ENCODE results near the gene ZNF90.
A peak's percentile ranks its signal among the peaks of the same experiment; 100 is the strongest.

DNA sequence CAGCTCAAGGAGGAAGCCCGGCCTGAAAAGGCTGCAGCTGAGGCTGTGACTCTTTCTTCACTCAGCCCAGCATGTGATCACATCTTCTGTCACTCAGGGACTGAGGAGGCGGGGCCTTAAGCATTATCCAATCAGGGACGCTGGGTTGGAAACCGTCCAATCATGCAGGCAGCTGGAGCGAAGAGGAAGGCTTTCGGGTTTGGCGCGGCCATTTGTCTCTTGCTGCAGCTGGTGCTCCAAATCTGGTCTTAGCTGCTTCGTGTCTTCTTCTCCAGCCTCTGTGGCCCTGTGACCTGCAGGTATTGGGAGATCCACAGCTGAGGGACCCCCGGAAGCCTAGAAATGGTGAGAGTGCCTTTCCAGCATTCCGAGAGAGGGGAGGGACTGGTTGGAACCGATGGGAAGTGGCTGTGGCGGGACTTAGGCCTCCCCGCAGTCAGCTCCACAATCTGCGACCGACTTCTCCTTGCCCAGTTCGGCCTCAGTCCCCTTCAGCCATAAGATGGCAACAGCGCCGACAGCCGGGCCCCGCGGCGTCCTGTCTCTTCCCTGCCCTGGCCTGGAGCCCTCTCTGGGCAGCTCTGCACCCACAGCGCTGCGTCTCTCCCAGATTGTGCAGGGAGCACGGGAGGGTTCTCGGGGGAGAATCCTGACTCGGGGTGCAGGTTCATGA lies at the start of gene ZNF90:
- peak in 1 of 4 donors; percentile 22 for TF ChIP-seq POLR2A (IDR thresholded peaks at IDR 0.05)
- TF ChIP-seq, protein P1, sequence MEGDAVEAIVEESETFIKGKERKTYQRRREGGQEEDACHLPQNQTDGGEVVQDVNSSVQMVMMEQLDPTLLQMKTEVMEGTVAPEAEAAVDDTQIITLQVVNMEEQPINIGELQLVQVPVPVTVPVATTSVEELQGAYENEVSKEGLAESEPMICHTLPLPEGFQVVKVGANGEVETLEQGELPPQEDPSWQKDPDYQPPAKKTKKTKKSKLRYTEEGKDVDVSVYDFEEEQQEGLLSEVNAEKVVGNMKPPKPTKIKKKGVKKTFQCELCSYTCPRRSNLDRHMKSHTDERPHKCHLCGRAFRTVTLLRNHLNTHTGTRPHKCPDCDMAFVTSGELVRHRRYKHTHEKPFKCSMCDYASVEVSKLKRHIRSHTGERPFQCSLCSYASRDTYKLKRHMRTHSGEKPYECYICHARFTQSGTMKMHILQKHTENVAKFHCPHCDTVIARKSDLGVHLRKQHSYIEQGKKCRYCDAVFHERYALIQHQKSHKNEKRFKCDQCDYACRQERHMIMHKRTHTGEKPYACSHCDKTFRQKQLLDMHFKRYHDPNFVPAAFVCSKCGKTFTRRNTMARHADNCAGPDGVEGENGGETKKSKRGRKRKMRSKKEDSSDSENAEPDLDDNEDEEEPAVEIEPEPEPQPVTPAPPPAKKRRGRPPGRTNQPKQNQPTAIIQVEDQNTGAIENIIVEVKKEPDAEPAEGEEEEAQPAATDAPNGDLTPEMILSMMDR (IDR thresholded peaks at IDR 0.05) = no peak
- peak; percentile 34 to 65 for TF ChIP-seq POLR2AphosphoS5 (IDR thresholded peaks at IDR 0.05)
- TF ChIP-seq EP300 (IDR thresholded peaks at IDR 0.05) = no peak

Data from upper lobe of left lung (tissue), 4 donors.